ENCODE measurements around the gene CIB2. TPM values are rescaled to one million over a fixed set of nuclear protein-coding genes. Genes with fewer than 3 reads are reported as not detected.

CIB2 gene
- polyA plus RNA-seq, 1 experiment = 3.7 TPM

GRCh38 chr15:78092261-78093041, 38.8 kb downstream of the CIB2 start, which contains the start of gene SH2D7:
TSS of gene SH2D7 (plus strand) at chr15:78092561. CDS start at chr15:78092585, 24 bp downstream.
- H3K4me3 ChIP-seq (ENCODE audit: low read depth, low read length) = no peak within 1 kb of the TSS
- no peak for TF ChIP-seq CTCF (IDR thresholded peaks at IDR 0.05; ENCODE audit: low read depth, low read length)
- ChIA-PET CTCF (interaction anchor here (2.0 to 2.8 kb wide), 3 partner anchors 15 to 125 kb away, joined by 5 to 21 read pairs (median 15); no protein-coding TSS in a partner anchor), POLR2A (interaction anchor here (0.7 to 2.4 kb wide), 13 partner anchors 8 to 88 kb away, joined by 3 to 17 read pairs (median 6); partner anchors contain the start of gene TBC1D2B)
- no peaks in the 10 kb centered on the region for H3K9me3 ChIP-seq (ENCODE audit: control insufficient read depth, insufficient read depth, low read length)
- no peak for DNase-seq (ENCODE audit: low read depth, low spot score)
- H3K27ac ChIP-seq (ENCODE audit: low read depth, low read length) = peak within 1 kb of the TSS; percentile 40
- peaks cover 10% of the 10 kb centered on the region for H3K27me3 ChIP-seq (ENCODE audit: control insufficient read depth, insufficient read depth, low read length)

- no peak for DNase-seq (ENCODE audit: low read depth, low spot score)
- peaks cover 10% of the 10 kb centered on the region for H3K27me3 ChIP-seq (ENCODE audit: control insufficient read depth, insufficient read depth, low read length)
- H3K9me3 ChIP-seq (ENCODE audit: control insufficient read depth, insufficient read depth, low read length) = no peaks in the 10 kb centered on the region
- H3K4me3 ChIP-seq (ENCODE audit: low read depth, low read length) = no peak overlapping the region
- H3K27ac ChIP-seq (ENCODE audit: low read depth, low read length) = no peak overlapping the region
- no peak for TF ChIP-seq CTCF (IDR thresholded peaks at IDR 0.05; ENCODE audit: low read depth, low read length)
- CTCF ChIA-PET = interaction anchor here (0.9 to 1.9 kb wide), 3 partner anchors 18 to 123 kb away, joined by 3 to 7 read pairs (median 6); no protein-coding TSS in a partner anchor
- POLR2A ChIA-PET = no interaction called here
Observed at GRCh38 chr15:78090422-78091063, 40.7 kb downstream of the CIB2 start.

- ChIA-PET CTCF (no interaction called here), POLR2A (no interaction called here)
- Histone ChIP-seq H3K4me3 (ENCODE audit: low read depth, low read length) (no peak overlapping the region), H3K27ac (ENCODE audit: low read depth, low read length) (no peak overlapping the region), H3K27me3 (ENCODE audit: control insufficient read depth, insufficient read depth, low read length) (peaks cover 3% of the 10 kb centered on the region), H3K9me3 (ENCODE audit: control insufficient read depth, insufficient read depth, low read length) (no peaks in the 10 kb centered on the region; the same call in 1 of the 2 replicates)
- TF ChIP-seq CTCF (IDR thresholded peaks at IDR 0.05; ENCODE audit: low read depth, low read length) = no peak
- no peak for DNase-seq (ENCODE audit: low read depth, low spot score)
Observed at GRCh38 chr15:78088773-78089080, 42.5 kb downstream of the CIB2 start.

GRCh38 chr15:78087951-78088772, 43.1 kb downstream of the CIB2 start:
- POLR2A ChIA-PET = no interaction called here
- no peak overlapping the region for H3K4me3 ChIP-seq (ENCODE audit: low read depth, low read length)
- CTCF ChIA-PET = no interaction called here
- H3K27me3 ChIP-seq (ENCODE audit: control insufficient read depth, insufficient read depth, low read length) = peaks cover 3% of the 10 kb centered on the region
- TF ChIP-seq CTCF (IDR thresholded peaks at IDR 0.05; ENCODE audit: low read depth, low read length) = no peak
- H3K9me3 ChIP-seq (ENCODE audit: control insufficient read depth, insufficient read depth, low read length) = no peaks in the 10 kb centered on the region; the same call in 1 of the 2 replicates
- no peak for DNase-seq (ENCODE audit: low read depth, low spot score)
- H3K27ac ChIP-seq (ENCODE audit: low read depth, low read length) = no peak overlapping the region

Measured in AG04450 (cell line).